Measurements from ENCODE around the gene MXRA8.

Gene MXRA8

GRCh38 chr1:1355416-1355815, 2.9 kb downstream of the MXRA8 start:
- TF ChIP-seq, protein P1, sequence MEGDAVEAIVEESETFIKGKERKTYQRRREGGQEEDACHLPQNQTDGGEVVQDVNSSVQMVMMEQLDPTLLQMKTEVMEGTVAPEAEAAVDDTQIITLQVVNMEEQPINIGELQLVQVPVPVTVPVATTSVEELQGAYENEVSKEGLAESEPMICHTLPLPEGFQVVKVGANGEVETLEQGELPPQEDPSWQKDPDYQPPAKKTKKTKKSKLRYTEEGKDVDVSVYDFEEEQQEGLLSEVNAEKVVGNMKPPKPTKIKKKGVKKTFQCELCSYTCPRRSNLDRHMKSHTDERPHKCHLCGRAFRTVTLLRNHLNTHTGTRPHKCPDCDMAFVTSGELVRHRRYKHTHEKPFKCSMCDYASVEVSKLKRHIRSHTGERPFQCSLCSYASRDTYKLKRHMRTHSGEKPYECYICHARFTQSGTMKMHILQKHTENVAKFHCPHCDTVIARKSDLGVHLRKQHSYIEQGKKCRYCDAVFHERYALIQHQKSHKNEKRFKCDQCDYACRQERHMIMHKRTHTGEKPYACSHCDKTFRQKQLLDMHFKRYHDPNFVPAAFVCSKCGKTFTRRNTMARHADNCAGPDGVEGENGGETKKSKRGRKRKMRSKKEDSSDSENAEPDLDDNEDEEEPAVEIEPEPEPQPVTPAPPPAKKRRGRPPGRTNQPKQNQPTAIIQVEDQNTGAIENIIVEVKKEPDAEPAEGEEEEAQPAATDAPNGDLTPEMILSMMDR (IDR thresholded peaks at IDR 0.05; ENCODE audit: control extremely low read depth, extremely low read depth, low read depth, missing control alignments): no peak
- no peak for DNase-seq (ENCODE audit: extremely low spot score)
- POLR2A ChIA-PET: no interaction called here
- CTCF ChIA-PET: no interaction called here

GRCh38 chr1:1354271-1355247, 3.8 kb downstream of the MXRA8 start:
- ChIA-PET POLR2A (no interaction called here), CTCF (interaction anchor here (3.1 kb wide), 1 partner anchor 16 kb away, joined by 29 read pairs; no protein-coding TSS in a partner anchor)
- DNase-seq (ENCODE audit: extremely low spot score): no peak
- TF ChIP-seq, protein P1 (IDR thresholded peaks at IDR 0.05; ENCODE audit: control extremely low read depth, extremely low read depth, low read depth, missing control alignments): no peak

DNA sequence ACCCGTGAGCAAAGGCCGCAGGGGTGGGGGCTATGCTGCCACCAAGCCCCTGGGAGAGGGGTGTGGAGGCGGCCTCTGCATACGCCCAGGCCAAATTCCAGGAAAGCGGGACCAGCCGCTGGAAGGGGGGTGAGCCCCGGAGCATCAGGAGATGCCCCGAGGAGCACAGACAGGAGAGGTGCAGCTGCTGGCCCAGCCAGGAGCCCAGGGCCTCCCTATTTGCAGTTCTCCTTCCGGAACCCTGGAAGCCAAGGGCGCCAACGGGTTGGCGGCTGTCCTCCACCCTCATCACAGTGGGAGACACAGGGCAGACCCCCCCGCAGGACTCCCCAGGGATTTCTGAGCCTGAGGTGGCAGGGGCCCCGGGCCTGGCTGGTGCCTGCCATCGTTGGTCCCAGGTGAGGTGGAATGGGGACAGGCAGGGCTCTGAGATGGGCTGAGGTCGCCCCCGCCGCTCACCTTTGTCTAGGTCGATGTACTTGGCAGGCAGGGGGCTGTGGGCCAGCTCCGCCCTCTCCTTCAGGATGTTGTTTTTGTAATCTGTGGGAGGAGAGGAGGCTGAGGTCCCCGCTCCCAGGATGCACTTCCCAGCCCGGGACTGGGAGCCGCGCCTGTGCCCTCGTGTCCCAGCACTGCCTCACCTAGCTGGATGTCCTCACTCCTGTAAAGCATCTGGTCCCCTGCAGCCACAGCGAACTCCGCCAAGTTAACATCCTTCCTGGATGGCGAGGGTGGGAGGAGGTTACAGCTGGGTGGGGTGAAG, 4.8 kb downstream of the MXRA8 start:
- DNase-seq (ENCODE audit: extremely low spot score): no peak
- ChIA-PET CTCF (interaction anchor here (1.2 to 3.1 kb wide), 2 partner anchors 17 to 88 kb away, joined by 4 to 29 read pairs; no protein-coding TSS in a partner anchor), POLR2A (no interaction called here)
- TF ChIP-seq, protein P1 (IDR thresholded peaks at IDR 0.05; ENCODE audit: control extremely low read depth, extremely low read depth, low read depth, missing control alignments): no peak

- no peak for DNase-seq (ENCODE audit: extremely low spot score)
- POLR2A ChIA-PET: no interaction called here
- CTCF ChIA-PET: interaction anchor here (1.2 to 3.1 kb wide), 4 partner anchors 18 to 281 kb away, joined by 3 to 29 read pairs (median 4); no protein-coding TSS in a partner anchor
- TF ChIP-seq, protein P1 (IDR thresholded peaks at IDR 0.05; ENCODE audit: control extremely low read depth, extremely low read depth, low read depth, missing control alignments): no peak
Observed at GRCh38 chr1:1352786-1353388, 5.5 kb downstream of the MXRA8 start.

- ChIA-PET CTCF (interaction anchor here (1.2 to 3.1 kb wide), 4 partner anchors 19 to 280 kb away, joined by 3 to 29 read pairs (median 4); no protein-coding TSS in a partner anchor), POLR2A (no interaction called here)
- TF ChIP-seq, protein P1 (IDR thresholded peaks at IDR 0.05; ENCODE audit: control extremely low read depth, extremely low read depth, low read depth, missing control alignments): no peak
- no peak for DNase-seq (ENCODE audit: extremely low spot score)
Observed at GRCh38 chr1:1351511-1352427, 6.6 kb downstream of the MXRA8 start.

Measured in GM10248 (cell line).